ENCODE results near the gene KRTAP5-3.
A peak's percentile ranks its signal among the peaks of the same experiment; 100 is the strongest.

The KRTAP5-3 gene

GRCh38 chr11:1570896-1571759 is 37.1 kb downstream of the KRTAP5-3 start:
- no peaks in the 10 kb centered on the region for H3K4me1 ChIP-seq (ENCODE audit: insufficient read depth, poor library complexity, severe bottlenecking)

GRCh38 chr11:1570531-1570895 is 37.8 kb downstream of the KRTAP5-3 start:
- no peak overlapping the region for H3K4me3 ChIP-seq (ENCODE audit: severe bottlenecking)
- H3K27ac ChIP-seq (ENCODE audit: poor library complexity, severe bottlenecking), result no peak overlapping the region
- TF ChIP-seq CTCF (IDR thresholded peaks at IDR 0.05; ENCODE audit: poor library complexity, severe bottlenecking), result no peak
- H3K27me3 ChIP-seq (ENCODE audit: insufficient read depth, poor library complexity, severe bottlenecking), result peaks cover 20% of the 10 kb centered on the region
- no peaks in the 10 kb centered on the region for H3K9me3 ChIP-seq (ENCODE audit: severe bottlenecking)
- no peaks in the 10 kb centered on the region for H3K36me3 ChIP-seq (ENCODE audit: low read depth)
- ATAC-seq (ENCODE audit: low read depth), result no peak
- DNase-seq (ENCODE audit: low spot score), result no peak
- no peaks in the 10 kb centered on the region for H3K4me1 ChIP-seq (ENCODE audit: insufficient read depth, poor library complexity, severe bottlenecking)

More at GRCh38 chr11:1570896-1571759, 37.1 kb downstream of the KRTAP5-3 start:
- Histone ChIP-seq H3K4me3 (ENCODE audit: severe bottlenecking) (peak overlapping the region; percentile 50), H3K27me3 (ENCODE audit: insufficient read depth, poor library complexity, severe bottlenecking) (peaks cover 20% of the 10 kb centered on the region), H3K27ac (ENCODE audit: poor library complexity, severe bottlenecking) (no peak overlapping the region), H3K36me3 (ENCODE audit: low read depth) (no peaks in the 10 kb centered on the region), H3K9me3 (ENCODE audit: severe bottlenecking) (no peaks in the 10 kb centered on the region)
- no peak for DNase-seq (ENCODE audit: low spot score)
- ATAC-seq (ENCODE audit: low read depth), result no peak
- no peak for TF ChIP-seq CTCF (IDR thresholded peaks at IDR 0.05; ENCODE audit: poor library complexity, severe bottlenecking)

GRCh38 chr11:1570001-1570453 is 38.2 kb downstream of the KRTAP5-3 start:
- Histone ChIP-seq H3K36me3 (ENCODE audit: low read depth) (no peaks in the 10 kb centered on the region), H3K9me3 (ENCODE audit: severe bottlenecking) (no peaks in the 10 kb centered on the region), H3K4me1 (ENCODE audit: insufficient read depth, poor library complexity, severe bottlenecking) (no peaks in the 10 kb centered on the region), H3K27me3 (ENCODE audit: insufficient read depth, poor library complexity, severe bottlenecking) (peaks cover 20% of the 10 kb centered on the region), H3K4me3 (ENCODE audit: severe bottlenecking) (no peak overlapping the region), H3K27ac (ENCODE audit: poor library complexity, severe bottlenecking) (no peak overlapping the region)
- ATAC-seq (ENCODE audit: low read depth), result no peak
- DNase-seq (ENCODE audit: low spot score), result no peak
- TF ChIP-seq CTCF (IDR thresholded peaks at IDR 0.05; ENCODE audit: poor library complexity, severe bottlenecking), result no peak

- no peak for DNase-seq (ENCODE audit: low spot score)
- TF ChIP-seq CTCF (IDR thresholded peaks at IDR 0.05; ENCODE audit: poor library complexity, severe bottlenecking), result no peak
- Histone ChIP-seq H3K4me3 (ENCODE audit: severe bottlenecking) (no peak overlapping the region), H3K9me3 (ENCODE audit: severe bottlenecking) (no peaks in the 10 kb centered on the region), H3K27me3 (ENCODE audit: insufficient read depth, poor library complexity, severe bottlenecking) (peaks cover 20% of the 10 kb centered on the region), H3K4me1 (ENCODE audit: insufficient read depth, poor library complexity, severe bottlenecking) (no peaks in the 10 kb centered on the region), H3K36me3 (ENCODE audit: low read depth) (no peaks in the 10 kb centered on the region), H3K27ac (ENCODE audit: poor library complexity, severe bottlenecking) (no peak overlapping the region)
- ATAC-seq (ENCODE audit: low read depth), result no peak
Measured at GRCh38 chr11:1569251-1569780, 38.9 kb downstream of the KRTAP5-3 start.
